Measurements from ENCODE around the gene EFNA3. TPM values are rescaled to one million over a fixed set of nuclear protein-coding genes. Genes with fewer than 3 reads are reported as not detected.

EFNA3 gene
- total RNA-seq, 1 donor from 2014 or later = 1.0 TPM

GRCh38 chr1:155068599-155068998 lies 10.0 kb upstream of the EFNA3 start:
- no peaks in the 10 kb centered on the region for H3K9me3 ChIP-seq
- H3K27me3 ChIP-seq (ENCODE audit: low read depth) = no peaks in the 10 kb centered on the region
- intact Hi-C loops (cut with DNase I) = no loop called here
- TF ChIP-seq CTCF (IDR thresholded peaks at IDR 0.05) = no peak
- DNase-seq (no peak), ATAC-seq (no peak)
- H3K27ac ChIP-seq = no peak overlapping the region
- peaks cover 33% of the 10 kb centered on the region for H3K4me1 ChIP-seq
- H3K4me3 ChIP-seq = no peak overlapping the region
- peaks cover 7% of the 10 kb centered on the region for H3K36me3 ChIP-seq

GRCh38 chr1:155069551-155070157 lies 9.0 kb upstream of the EFNA3 start:
- no peak for DNase-seq
- TF ChIP-seq CTCF (IDR thresholded peaks at IDR 0.05) = no peak
- Histone ChIP-seq H3K9me3 (no peaks in the 10 kb centered on the region), H3K36me3 (peaks cover 7% of the 10 kb centered on the region), H3K4me1 (peaks cover 25% of the 10 kb centered on the region), H3K27me3 (ENCODE audit: low read depth) (no peaks in the 10 kb centered on the region), H3K27ac (no peak overlapping the region), H3K4me3 (no peak overlapping the region)
- no peak for ATAC-seq
- intact Hi-C loops (cut with DNase I) = no loop called here

GRCh38 chr1:155070158-155070621 lies 8.4 kb upstream of the EFNA3 start:
- H3K4me1 ChIP-seq = peaks cover 20% of the 10 kb centered on the region
- TF ChIP-seq CTCF (IDR thresholded peaks at IDR 0.05) = no peak
- no peaks in the 10 kb centered on the region for H3K27me3 ChIP-seq (ENCODE audit: low read depth)
- ATAC-seq = no peak
- H3K36me3 ChIP-seq = peaks cover 7% of the 10 kb centered on the region
- peak overlapping the region; percentile 55 for H3K4me3 ChIP-seq
- no peaks in the 10 kb centered on the region for H3K9me3 ChIP-seq
- no peak overlapping the region for H3K27ac ChIP-seq
- no peak for DNase-seq
- intact Hi-C loops (cut with DNase I) = no loop called here

- DNase-seq (peak; percentile 89), ATAC-seq (peak; percentile 91 to 93)
- Histone ChIP-seq H3K9me3 (no peaks in the 10 kb centered on the region), H3K36me3 (peaks cover 7% of the 10 kb centered on the region), H3K27ac (peak overlapping the region; percentile 64), H3K4me3 (peak overlapping the region; percentile 55), H3K4me1 (peaks cover 20% of the 10 kb centered on the region), H3K27me3 (ENCODE audit: low read depth) (no peaks in the 10 kb centered on the region)
- intact Hi-C loops (cut with DNase I) = no loop called here
- TF ChIP-seq CTCF (IDR thresholded peaks at IDR 0.05) = peak; percentile 52
These were observed 7.7 kb upstream of the EFNA3 start for GRCh38 chr1:155070721-155071569.

- peak overlapping the region; percentile 55 for H3K4me3 ChIP-seq
- DNase-seq = no peak
These were observed 6.9 kb upstream of the EFNA3 start for GRCh38 chr1:155071701-155072100.

More at GRCh38 chr1:155071701-155072100, 6.9 kb upstream of the EFNA3 start:
- Histone ChIP-seq H3K27me3 (ENCODE audit: low read depth) (no peaks in the 10 kb centered on the region), H3K27ac (no peak overlapping the region), H3K9me3 (no peaks in the 10 kb centered on the region), H3K4me1 (peaks cover 20% of the 10 kb centered on the region), H3K36me3 (peaks cover 7% of the 10 kb centered on the region)
- intact Hi-C loops (cut with DNase I) = no loop called here
- TF ChIP-seq CTCF (IDR thresholded peaks at IDR 0.05) = no peak
- ATAC-seq = no peak

Measured in lower lobe of right lung (tissue), 2 donors.